Ectodermal cell (in vitro differentiated cells): ENCODE data around the gene PPP1R13B. TPM values are rescaled to one million over a fixed set of nuclear protein-coding genes. Genes with fewer than 3 reads are reported as not detected.

ENCODE experiments used
- H3K27ac ChIP-seq: 2 replicates; pipeline ENCODE4 v1.7.0; 2013; ENCODE audit warnings: mild to moderate bottlenecking, low read depth, low read length; ENCODE audit not compliant: insufficient read depth, poor library complexity, severe bottlenecking
- H3K27me3 ChIP-seq: 2 replicates; pipeline ENCODE4 v1.7.0; 2013; ENCODE audit warnings: mild to moderate bottlenecking, low read length; ENCODE audit not compliant: insufficient read depth, control insufficient read depth, poor library complexity, severe bottlenecking
- H3K36me3 ChIP-seq: one replicate; pipeline ENCODE4 v1.7.0; 2013; ENCODE audit warnings: low read length; ENCODE audit not compliant: control insufficient read depth, insufficient read depth
- H3K4me1 ChIP-seq: one replicate; pipeline ENCODE4 v1.7.0; 2013; ENCODE audit warnings: low read length; ENCODE audit not compliant: control insufficient read depth, insufficient read depth
- H3K4me3 ChIP-seq: 2 replicates; pipeline ENCODE4 v1.7.0; 2013; ENCODE audit warnings: low read depth, low read length, control low read depth; ENCODE audit not compliant: insufficient read depth
- H3K9me3 ChIP-seq: 2 replicates; pipeline ENCODE4 v1.7.0; 2013; ENCODE audit warnings: mild to moderate bottlenecking, low read length, moderate library complexity; ENCODE audit not compliant: control insufficient read depth
- WGBS, 2 experiments: methylation state at CpG; one replicate each; pipeline ENCODE4 v1.1.7; 2013; ENCODE audit warnings: missing lambda C conversion rate in 2 of 2; 5-methylcytosine and 5-hydroxymethylcytosine counted together
- polyA plus RNA-seq, 4 experiments: library from polyadenylated mRNA; stranded (reverse); fragments of 50-300 nt; gene quantifications; one replicate each; pipeline ENCODE4 v1.2.3, GENCODE V29; 2013

The PPP1R13B gene
- 2.2 TPM for polyA plus RNA-seq (2013, experiment 1 of 4)
- polyA plus RNA-seq (2013, experiment 2 of 4), result 2.4 TPM
- 3.2 TPM for polyA plus RNA-seq (2013, experiment 3 of 4)
- 1.7 TPM for polyA plus RNA-seq (2013, experiment 4 of 4)

GRCh38 chr14:103847451-103848174, at the start of gene PPP1R13B:
Gene PPP1R13B (minus strand): TSS chr14:103847575. CDS start chr14:103847307, 268 bp downstream.
- Histone ChIP-seq H3K4me3 (peak within 1 kb of the TSS; percentile 55), H3K27me3 (peaks cover 54% of the 10 kb centered on the region), H3K9me3 (no peaks in the 10 kb centered on the region), H3K36me3 (no peaks in the 10 kb centered on the region), H3K4me1 (no peaks in the 10 kb centered on the region), H3K27ac (no peak within 1 kb of the TSS)
- 0 to 1% methylated on average over 104 of the region's 104 CpGs for WGBS, 2 experiments

- Histone ChIP-seq H3K4me1 (no peaks in the 10 kb centered on the region), H3K27me3 (no peaks in the 10 kb centered on the region), H3K4me3 (no peak overlapping the region), H3K9me3 (no peaks in the 10 kb centered on the region), H3K27ac (no peak overlapping the region), H3K36me3 (no peaks in the 10 kb centered on the region)
- WGBS, 2 experiments, result 71 to 78% methylated on average over 6 of the region's 6 CpGs
These were observed 49.2 kb upstream of the PPP1R13B start for GRCh38 chr14:103896578-103896977.

- Histone ChIP-seq H3K27ac (no peak overlapping the region), H3K36me3 (no peaks in the 10 kb centered on the region), H3K9me3 (no peaks in the 10 kb centered on the region), H3K4me1 (no peaks in the 10 kb centered on the region), H3K27me3 (no peaks in the 10 kb centered on the region), H3K4me3 (no peak overlapping the region)
- 90 to 94% methylated on average over 7 of the region's 7 CpGs for WGBS, 2 experiments
These were observed 47.3 kb upstream of the PPP1R13B start for GRCh38 chr14:103894723-103895059.

- 89 to 92% methylated on average over 26 of the region's 26 CpGs for WGBS, 2 experiments
- H3K4me1 ChIP-seq, result no peaks in the 10 kb centered on the region
- H3K27me3 ChIP-seq, result no peaks in the 10 kb centered on the region
- H3K9me3 ChIP-seq, result no peaks in the 10 kb centered on the region
- H3K4me3 ChIP-seq, result no peak overlapping the region
- no peak overlapping the region for H3K27ac ChIP-seq
- H3K36me3 ChIP-seq, result no peaks in the 10 kb centered on the region
These were observed 46.8 kb upstream of the PPP1R13B start for GRCh38 chr14:103894034-103894722.

GRCh38 chr14:103892247-103892646, 44.9 kb upstream of the PPP1R13B start:
- H3K4me3 ChIP-seq, result no peak overlapping the region
- no peaks in the 10 kb centered on the region for H3K4me1 ChIP-seq
- WGBS, 2 experiments, result 92 to 93% methylated on average over 8 of the region's 8 CpGs

GRCh38 chr14:103891667-103892215, 44.4 kb upstream of the PPP1R13B start:
- Histone ChIP-seq H3K4me3 (no peak overlapping the region), H3K9me3 (no peaks in the 10 kb centered on the region), H3K27ac (no peak overlapping the region), H3K36me3 (no peaks in the 10 kb centered on the region), H3K27me3 (no peaks in the 10 kb centered on the region), H3K4me1 (no peaks in the 10 kb centered on the region)
- WGBS, 2 experiments, result 91 to 92% methylated on average over 15 of the region's 15 CpGs

More at GRCh38 chr14:103892247-103892646, 44.9 kb upstream of the PPP1R13B start:
- Histone ChIP-seq H3K9me3 (no peaks in the 10 kb centered on the region), H3K27me3 (no peaks in the 10 kb centered on the region), H3K27ac (no peak overlapping the region), H3K36me3 (no peaks in the 10 kb centered on the region)

GRCh38 chr14:103890821-103891666, 43.7 kb upstream of the PPP1R13B start:
- Histone ChIP-seq H3K4me3 (no peak overlapping the region), H3K4me1 (no peaks in the 10 kb centered on the region)
- 91 to 92% methylated on average over 18 of the region's 18 CpGs for WGBS, 2 experiments

GRCh38 chr14:103890052-103890371, 42.6 kb upstream of the PPP1R13B start:
- 90 to 94% methylated on average over 10 of the region's 10 CpGs for WGBS, 2 experiments
- H3K4me3 ChIP-seq, result no peak overlapping the region
- H3K4me1 ChIP-seq, result no peaks in the 10 kb centered on the region
- H3K27me3 ChIP-seq, result no peaks in the 10 kb centered on the region
- H3K27ac ChIP-seq, result no peak overlapping the region
- H3K9me3 ChIP-seq, result no peaks in the 10 kb centered on the region
- H3K36me3 ChIP-seq, result no peaks in the 10 kb centered on the region

More at GRCh38 chr14:103890821-103891666, 43.7 kb upstream of the PPP1R13B start:
- Histone ChIP-seq H3K9me3 (no peaks in the 10 kb centered on the region), H3K27me3 (no peaks in the 10 kb centered on the region), H3K27ac (no peak overlapping the region), H3K36me3 (no peaks in the 10 kb centered on the region)

- H3K27me3 ChIP-seq, result no peaks in the 10 kb centered on the region
- H3K4me1 ChIP-seq, result no peaks in the 10 kb centered on the region
- H3K36me3 ChIP-seq, result no peaks in the 10 kb centered on the region
- no peak overlapping the region for H3K27ac ChIP-seq
- WGBS, 2 experiments, result 91% methylated on average over 31 of the region's 31 CpGs
- no peaks in the 10 kb centered on the region for H3K9me3 ChIP-seq
- H3K4me3 ChIP-seq, result no peak overlapping the region
These were observed 42.1 kb upstream of the PPP1R13B start for GRCh38 chr14:103889313-103890051.
